OCI-LY7 (cell line): ENCODE data around the gene FBXL15.

Experiments used
- CTCF ChIP-seq: fragments of 200-600 bp; sonication (generic); conservative IDR thresholded peaks from 2 replicates; pipeline ENCODE4 v1.5.1; 2014; ENCODE audit warnings: mild to moderate bottlenecking, antibody characterized with exemption, low read length, moderate library complexity, mixed read lengths
- EZH2phosphoT487 ChIP-seq: fragments of 200-600 bp; sonication (generic); IDR thresholded peaks from 2 replicates; pipeline ENCODE4 v1.6.1; 2018; ENCODE audit warnings: low read depth, borderline replicate concordance, mild to moderate bottlenecking, mixed run types, antibody characterized with exemption, low read length, moderate library complexity, mixed read lengths

GRCh38 chr10:102444851-102445250, 24.2 kb downstream of the FBXL15 start:
- TF ChIP-seq CTCF (no peak), EZH2phosphoT487 (no peak)
